ENCODE data around the gene RNF169. TPM values are rescaled to one million over a fixed set of nuclear protein-coding genes. Genes with fewer than 3 reads are reported as not detected.
A peak's percentile ranks its signal among the peaks of the same experiment; 100 is the strongest.

The RNF169 gene
- total RNA-seq, 1 donor = 32.6 TPM

DNA sequence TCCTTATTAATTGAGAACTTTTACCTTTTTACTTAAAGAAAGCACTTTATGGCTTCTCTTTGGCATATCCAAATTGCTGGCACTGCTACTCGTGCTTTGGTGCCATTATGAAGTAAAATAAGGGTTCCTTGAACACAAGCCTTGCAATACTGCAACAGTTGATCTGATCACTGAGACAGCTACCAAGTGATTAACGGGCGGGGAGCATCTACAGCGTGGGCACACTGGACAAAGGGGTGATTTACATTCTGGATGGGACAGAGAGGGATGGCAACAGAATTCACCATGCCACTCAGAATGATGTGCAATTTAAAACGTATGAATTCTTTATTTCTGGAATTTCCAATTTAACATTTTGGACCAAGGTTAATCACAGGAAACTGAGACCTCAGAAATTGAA lies 25.1 kb upstream of the RNF169 start:
- no peak overlapping the region for H3K4me3 ChIP-seq (ENCODE audit: insufficient read depth, low read length)
- H3K4me2 ChIP-seq (ENCODE audit: insufficient read depth, low read length) = no peak overlapping the region
- H3K27ac ChIP-seq (ENCODE audit: low read depth, low read length) = no peak overlapping the region
- H3K4me1 ChIP-seq (ENCODE audit: insufficient read depth, low read length) = no peaks in the 10 kb centered on the region
- H3K9me3 ChIP-seq (ENCODE audit: low read depth, low read length) = no peaks in the 10 kb centered on the region
- no peak overlapping the region for H2AFZ ChIP-seq (ENCODE audit: low read length)
- no peaks in the 10 kb centered on the region for H3K79me2 ChIP-seq (ENCODE audit: insufficient read depth, low read length)
- DNase-seq (ENCODE audit: insufficient read length, low spot score, missing footprints) = no peak
- H3K36me3 ChIP-seq (ENCODE audit: insufficient read depth, low read length) = no peaks in the 10 kb centered on the region
- H3K27me3 ChIP-seq (ENCODE audit: insufficient read depth, low read length) = peaks cover 23% of the 10 kb centered on the region
- TF ChIP-seq, protein P1, sequence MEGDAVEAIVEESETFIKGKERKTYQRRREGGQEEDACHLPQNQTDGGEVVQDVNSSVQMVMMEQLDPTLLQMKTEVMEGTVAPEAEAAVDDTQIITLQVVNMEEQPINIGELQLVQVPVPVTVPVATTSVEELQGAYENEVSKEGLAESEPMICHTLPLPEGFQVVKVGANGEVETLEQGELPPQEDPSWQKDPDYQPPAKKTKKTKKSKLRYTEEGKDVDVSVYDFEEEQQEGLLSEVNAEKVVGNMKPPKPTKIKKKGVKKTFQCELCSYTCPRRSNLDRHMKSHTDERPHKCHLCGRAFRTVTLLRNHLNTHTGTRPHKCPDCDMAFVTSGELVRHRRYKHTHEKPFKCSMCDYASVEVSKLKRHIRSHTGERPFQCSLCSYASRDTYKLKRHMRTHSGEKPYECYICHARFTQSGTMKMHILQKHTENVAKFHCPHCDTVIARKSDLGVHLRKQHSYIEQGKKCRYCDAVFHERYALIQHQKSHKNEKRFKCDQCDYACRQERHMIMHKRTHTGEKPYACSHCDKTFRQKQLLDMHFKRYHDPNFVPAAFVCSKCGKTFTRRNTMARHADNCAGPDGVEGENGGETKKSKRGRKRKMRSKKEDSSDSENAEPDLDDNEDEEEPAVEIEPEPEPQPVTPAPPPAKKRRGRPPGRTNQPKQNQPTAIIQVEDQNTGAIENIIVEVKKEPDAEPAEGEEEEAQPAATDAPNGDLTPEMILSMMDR (IDR thresholded peaks at IDR 0.05; ENCODE audit: extremely low read depth, low read depth, low read length) = no peak
- no peaks in the 10 kb centered on the region for H4K20me1 ChIP-seq (ENCODE audit: insufficient read depth, low read length)

DNA sequence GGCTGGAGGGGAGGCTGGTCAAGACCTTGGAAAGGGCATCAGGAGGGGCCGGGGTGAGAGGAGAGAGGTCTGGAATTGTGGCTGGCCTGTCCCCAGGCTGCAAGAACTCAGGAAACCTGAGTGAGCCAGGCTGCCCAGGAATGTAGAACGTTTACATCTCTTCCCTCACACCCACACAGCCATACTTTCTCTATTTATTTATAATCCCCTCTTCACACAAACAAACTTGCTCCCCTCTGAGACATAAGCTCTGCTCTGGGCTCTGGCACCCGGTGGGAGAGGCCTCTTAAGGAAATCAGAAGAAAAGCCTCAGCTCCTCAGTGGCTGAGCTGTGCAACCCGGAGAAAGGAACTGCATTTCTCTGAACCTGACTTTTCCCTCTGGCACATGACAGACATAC lies 22.9 kb upstream of the RNF169 start:
- DNase-seq (ENCODE audit: insufficient read length, low spot score, missing footprints) = no peak
- no peaks in the 10 kb centered on the region for H3K79me2 ChIP-seq (ENCODE audit: insufficient read depth, low read length)
- H4K20me1 ChIP-seq (ENCODE audit: insufficient read depth, low read length) = no peaks in the 10 kb centered on the region
- H3K36me3 ChIP-seq (ENCODE audit: insufficient read depth, low read length) = no peaks in the 10 kb centered on the region
- H3K4me3 ChIP-seq (ENCODE audit: insufficient read depth, low read length) = no peak overlapping the region
- H3K4me1 ChIP-seq (ENCODE audit: insufficient read depth, low read length) = no peaks in the 10 kb centered on the region
- no peak overlapping the region for H3K4me2 ChIP-seq (ENCODE audit: insufficient read depth, low read length)
- TF ChIP-seq, protein P1 (IDR thresholded peaks at IDR 0.05; ENCODE audit: extremely low read depth, low read depth, low read length) = no peak
- no peaks in the 10 kb centered on the region for H3K9me3 ChIP-seq (ENCODE audit: low read depth, low read length)
- H3K27ac ChIP-seq (ENCODE audit: low read depth, low read length) = no peak overlapping the region
- H3K27me3 ChIP-seq (ENCODE audit: insufficient read depth, low read length) = peaks cover 45% of the 10 kb centered on the region
- no peak overlapping the region for H2AFZ ChIP-seq (ENCODE audit: low read length)

DNA sequence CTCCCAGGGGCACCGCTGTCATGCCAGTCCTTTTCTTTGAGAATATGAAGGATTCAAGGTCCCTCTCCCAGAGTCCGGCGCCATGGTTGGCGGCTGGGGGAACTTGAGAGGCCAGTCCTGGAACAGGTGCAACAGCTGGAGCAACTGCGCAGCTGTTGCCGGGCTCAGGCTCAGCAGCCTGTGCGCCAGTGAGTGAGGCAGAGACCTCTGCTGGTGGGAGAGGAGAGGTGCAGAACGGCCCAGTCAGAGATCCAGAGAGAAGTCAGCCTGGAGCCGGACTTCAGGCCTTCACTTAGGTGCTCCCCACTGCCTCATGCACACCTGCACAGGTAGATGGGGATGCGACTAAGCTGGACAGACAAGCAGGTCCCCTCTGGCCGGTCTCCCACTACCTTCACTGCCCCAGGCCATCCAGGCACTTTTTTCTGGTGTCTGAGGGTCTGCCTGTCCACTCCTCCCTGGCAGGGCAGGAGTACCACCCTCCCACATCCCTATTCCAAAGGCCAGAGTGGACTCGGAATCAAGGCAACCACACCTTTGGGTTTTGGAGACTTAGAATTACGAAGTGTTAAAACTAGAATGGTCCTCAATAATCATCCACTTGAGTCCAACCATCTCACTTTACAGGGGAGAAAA lies 22.0 kb upstream of the RNF169 start:
- Histone ChIP-seq H2AFZ (ENCODE audit: low read length) (no peak overlapping the region), H3K27me3 (ENCODE audit: insufficient read depth, low read length) (peaks cover 53% of the 10 kb centered on the region), H3K9me3 (ENCODE audit: low read depth, low read length) (no peaks in the 10 kb centered on the region), H3K4me1 (ENCODE audit: insufficient read depth, low read length) (no peaks in the 10 kb centered on the region), H3K36me3 (ENCODE audit: insufficient read depth, low read length) (no peaks in the 10 kb centered on the region), H3K27ac (ENCODE audit: low read depth, low read length) (no peak overlapping the region), H3K4me3 (ENCODE audit: insufficient read depth, low read length) (no peak overlapping the region), H4K20me1 (ENCODE audit: insufficient read depth, low read length) (no peaks in the 10 kb centered on the region), H3K4me2 (ENCODE audit: insufficient read depth, low read length) (no peak overlapping the region), H3K79me2 (ENCODE audit: insufficient read depth, low read length) (no peaks in the 10 kb centered on the region)
- TF ChIP-seq, protein P1 (IDR thresholded peaks at IDR 0.05; ENCODE audit: extremely low read depth, low read depth, low read length) = peak; percentile 94
- DNase-seq (ENCODE audit: insufficient read length, low spot score, missing footprints) = peak; percentile 98

DNA sequence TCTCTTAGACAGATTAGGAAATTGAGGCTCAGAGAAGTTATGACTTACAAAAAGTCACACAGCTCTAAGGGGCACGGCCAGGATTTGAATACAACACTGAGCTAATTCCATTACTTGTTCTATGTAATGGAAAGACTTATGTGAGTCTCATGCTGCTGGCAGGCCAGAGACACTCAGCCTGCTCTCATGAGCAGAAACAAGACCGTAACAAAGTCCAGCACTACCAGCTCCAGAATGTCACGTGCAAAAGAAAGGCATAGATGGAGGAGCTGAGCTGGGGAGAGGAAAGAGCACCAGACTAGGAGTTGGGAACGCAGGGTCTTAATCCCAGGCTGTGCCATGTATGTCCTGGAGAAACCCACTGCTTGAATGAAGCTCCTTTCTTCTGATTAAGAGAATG lies 19.3 kb upstream of the RNF169 start:
- Histone ChIP-seq H3K4me3 (ENCODE audit: insufficient read depth, low read length) (no peak overlapping the region), H3K27me3 (ENCODE audit: insufficient read depth, low read length) (peaks cover 63% of the 10 kb centered on the region), H4K20me1 (ENCODE audit: insufficient read depth, low read length) (no peaks in the 10 kb centered on the region), H3K36me3 (ENCODE audit: insufficient read depth, low read length) (no peaks in the 10 kb centered on the region), H3K27ac (ENCODE audit: low read depth, low read length) (no peak overlapping the region), H2AFZ (ENCODE audit: low read length) (no peak overlapping the region), H3K4me1 (ENCODE audit: insufficient read depth, low read length) (no peaks in the 10 kb centered on the region), H3K79me2 (ENCODE audit: insufficient read depth, low read length) (no peaks in the 10 kb centered on the region), H3K9me3 (ENCODE audit: low read depth, low read length) (no peaks in the 10 kb centered on the region), H3K4me2 (ENCODE audit: insufficient read depth, low read length) (no peak overlapping the region)
- TF ChIP-seq, protein P1 (IDR thresholded peaks at IDR 0.05; ENCODE audit: extremely low read depth, low read depth, low read length) = no peak
- DNase-seq (ENCODE audit: insufficient read length, low spot score, missing footprints) = no peak

All from osteoblast (primary cell).